ENCODE data around the gene CCDC59.
"Not testable (repeated sequence)": the region's sequence is repeated elsewhere in the genome, so short reads cannot be mapped to it uniquely, and the experiment has no call there.

Gene CCDC59

DNA sequence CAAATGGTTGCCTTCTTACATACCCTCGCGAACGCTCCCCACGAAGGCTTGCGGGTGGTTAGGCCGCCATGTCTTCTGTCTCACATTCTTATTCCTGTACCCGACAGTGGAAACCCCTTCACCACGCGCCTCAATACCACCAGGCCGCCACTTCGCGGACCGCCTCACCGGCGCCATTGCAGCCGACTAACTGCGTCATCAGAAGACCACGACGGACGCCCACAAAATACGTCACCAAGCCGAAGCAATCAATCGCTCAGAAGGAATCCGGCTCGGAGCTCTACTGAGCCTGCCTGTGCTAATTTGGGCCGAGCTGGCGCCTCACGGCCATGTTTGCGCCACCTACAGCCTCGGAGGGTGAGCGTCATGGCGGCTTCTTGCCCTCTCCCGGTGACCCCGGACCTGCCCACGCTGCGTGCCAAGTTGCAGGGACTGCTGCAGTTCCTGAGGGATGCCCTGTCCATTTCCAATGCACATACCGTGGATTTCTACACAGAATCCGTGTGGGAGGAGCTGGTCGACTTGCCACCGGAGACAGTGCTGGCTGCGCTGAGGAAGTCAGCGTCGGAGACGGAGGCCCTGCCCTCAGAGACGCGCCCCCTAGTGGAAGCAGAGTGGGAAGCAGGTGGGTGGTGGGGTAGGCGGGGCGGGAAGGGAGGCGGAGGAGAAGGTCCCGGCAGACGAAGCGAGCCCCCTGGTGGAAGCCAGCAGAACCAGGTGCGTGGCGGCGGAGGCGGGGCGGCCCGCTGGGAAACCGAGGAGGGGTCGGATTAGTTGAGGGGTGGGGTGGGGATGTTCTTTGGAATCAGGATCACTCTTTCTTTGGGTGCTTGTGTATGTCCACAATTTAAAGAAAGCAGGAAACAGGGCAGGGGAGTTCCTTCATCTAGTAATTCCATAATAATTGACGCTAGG is at the start of gene CCDC59, which contains the start of gene METTL25:
TSS of gene CCDC59 (minus strand) at position 188 of the 915 bp plus-strand sequence. CDS start at position 177, 11 bp downstream.
TSS of gene METTL25 (plus strand) at position 330 of the 915 bp plus-strand sequence. CDS start at position 367, 37 bp downstream.
- DNase-seq (ENCODE audit: low read depth in 2 of 2): peak; percentile 97 to 98

GRCh38 chr12:82407481-82407880 is 49.3 kb upstream of the CCDC59 start:
- DNase-seq (ENCODE audit: low read depth in 2 of 2): no peak

DNA sequence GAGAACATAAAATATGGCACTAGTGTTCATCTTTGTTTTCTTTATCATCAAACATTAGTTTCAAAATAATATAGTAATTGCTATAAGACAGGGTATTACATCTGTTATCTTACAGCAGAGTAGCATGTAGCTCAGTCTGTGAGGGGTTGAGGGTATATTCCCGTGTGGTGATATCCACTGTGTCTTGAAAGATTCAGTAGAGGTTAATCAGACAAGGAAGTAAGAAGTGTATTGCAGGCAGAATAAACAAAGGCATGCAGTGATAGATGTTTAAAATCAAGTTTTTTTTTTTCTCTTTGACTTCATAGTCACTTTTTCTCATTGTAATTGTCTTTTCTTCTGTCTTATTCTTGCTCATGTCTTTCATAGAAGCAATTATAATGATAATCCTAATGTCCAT is 48.5 kb upstream of the CCDC59 start:
- no peak for DNase-seq (ENCODE audit: low read depth in 2 of 2)

- no peak for DNase-seq (ENCODE audit: low read depth in 2 of 2)
These were observed 42.6 kb upstream of the CCDC59 start for GRCh38 chr12:82400819-82401218.

DNA sequence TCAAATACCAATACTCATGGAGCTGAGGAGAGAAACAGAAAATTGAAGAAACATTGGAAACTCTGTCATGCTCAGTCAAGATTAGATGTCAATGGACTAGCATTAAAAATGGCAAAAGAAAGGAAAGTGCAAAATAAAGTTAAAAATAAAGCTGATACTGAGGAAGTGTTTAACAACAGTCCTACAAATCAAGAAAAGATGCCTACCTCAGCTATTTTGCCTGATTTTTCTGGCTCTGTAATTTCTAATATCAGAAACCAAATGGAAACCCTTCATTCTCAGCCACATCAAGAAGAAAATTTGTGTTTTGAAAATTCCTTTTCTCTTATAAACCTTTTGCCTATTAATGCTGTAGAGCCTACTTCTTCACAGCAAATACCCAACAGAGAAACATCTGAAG is 40.7 kb upstream of the CCDC59 start:
- DNase-seq (ENCODE audit: low read depth in 2 of 2): no peak

DNA sequence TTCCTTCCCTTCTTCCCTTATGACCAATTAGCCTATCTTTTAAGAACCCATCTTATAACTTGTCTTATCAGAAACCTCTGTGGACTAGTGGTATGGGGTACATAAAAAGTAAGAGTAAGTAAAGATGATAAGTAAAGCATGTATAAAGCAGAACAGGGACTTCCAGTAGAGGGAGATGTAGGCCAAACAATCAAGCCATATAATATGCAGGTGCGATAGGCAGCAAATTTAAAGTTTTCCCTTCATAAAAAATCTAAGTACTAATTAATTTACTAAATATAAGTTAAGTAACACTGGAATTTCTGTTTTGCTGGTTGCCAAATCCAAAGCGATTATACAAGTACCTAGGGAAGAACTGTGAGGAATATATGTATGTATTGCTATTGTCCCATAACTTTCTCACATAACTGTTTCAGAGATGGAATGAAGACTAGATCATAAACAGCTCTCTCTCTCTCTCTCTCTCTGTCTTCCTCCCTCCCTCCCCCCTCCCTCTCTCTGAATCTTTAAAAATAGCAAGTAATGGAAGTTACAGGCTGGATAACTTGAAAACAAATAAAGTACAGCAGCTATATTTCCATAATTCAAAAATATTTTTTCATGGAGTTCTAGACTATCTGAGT is 25.9 kb upstream of the CCDC59 start:
- DNase-seq (ENCODE audit: low read depth in 2 of 2): no peak

- no peak for DNase-seq (ENCODE audit: low read depth in 2 of 2)
These were observed 20.8 kb upstream of the CCDC59 start for GRCh38 chr12:82378997-82379396.

DNA sequence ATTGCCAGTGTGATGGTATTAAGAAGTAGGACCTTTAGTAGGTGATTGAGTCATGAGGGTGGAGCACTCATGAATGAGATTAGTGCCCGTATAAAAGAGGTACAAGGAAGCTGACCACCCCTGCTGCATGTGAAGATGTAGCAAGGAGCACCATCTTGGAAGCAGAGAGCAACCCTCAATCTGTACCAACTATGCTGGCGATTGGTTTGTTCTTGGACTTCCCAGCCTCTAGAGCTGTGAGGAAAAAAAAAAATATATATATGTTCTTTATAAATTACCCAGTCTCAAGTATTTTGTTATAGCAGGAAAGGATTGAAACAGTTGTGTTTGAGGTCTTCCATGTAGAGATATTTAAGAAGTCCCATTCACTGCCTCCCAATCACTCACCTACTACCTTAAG is 17.0 kb upstream of the CCDC59 start:
- DNase-seq (ENCODE audit: low read depth in 2 of 2): no peak

GRCh38 chr12:82366197-82366596 is 8.0 kb upstream of the CCDC59 start:
- no peak for DNase-seq (ENCODE audit: low read depth in 2 of 2)

- no peak for DNase-seq (ENCODE audit: low read depth in 2 of 2)
These were observed 5.8 kb upstream of the CCDC59 start for GRCh38 chr12:82363990-82364389.

- no peak for DNase-seq (ENCODE audit: low read depth in 2 of 2)
These were observed 3.3 kb upstream of the CCDC59 start for GRCh38 chr12:82361461-82361915.

GRCh38 chr12:82360834-82361233 is 2.6 kb upstream of the CCDC59 start:
- not testable (repeated sequence) for DNase-seq (ENCODE audit: low read depth in 2 of 2)

GRCh38 chr12:82359115-82359478 is 910 bp upstream of the CCDC59 start:
- DNase-seq (ENCODE audit: low read depth in 2 of 2): no peak

GRCh38 chr12:82357845-82358199 is 365 bp downstream of the CCDC59 start:
- no peak for DNase-seq (ENCODE audit: low read depth in 2 of 2)

GRCh38 chr12:82357340-82357739 is 847 bp downstream of the CCDC59 start:
- no peak for DNase-seq (ENCODE audit: low read depth in 2 of 2)

- no peak for DNase-seq (ENCODE audit: low read depth in 2 of 2)
These were observed 6.8 kb downstream of the CCDC59 start for GRCh38 chr12:82351390-82351789.

- no peak for DNase-seq (ENCODE audit: low read depth in 2 of 2)
These were observed 8.0 kb downstream of the CCDC59 start for GRCh38 chr12:82350161-82350560.

DNA sequence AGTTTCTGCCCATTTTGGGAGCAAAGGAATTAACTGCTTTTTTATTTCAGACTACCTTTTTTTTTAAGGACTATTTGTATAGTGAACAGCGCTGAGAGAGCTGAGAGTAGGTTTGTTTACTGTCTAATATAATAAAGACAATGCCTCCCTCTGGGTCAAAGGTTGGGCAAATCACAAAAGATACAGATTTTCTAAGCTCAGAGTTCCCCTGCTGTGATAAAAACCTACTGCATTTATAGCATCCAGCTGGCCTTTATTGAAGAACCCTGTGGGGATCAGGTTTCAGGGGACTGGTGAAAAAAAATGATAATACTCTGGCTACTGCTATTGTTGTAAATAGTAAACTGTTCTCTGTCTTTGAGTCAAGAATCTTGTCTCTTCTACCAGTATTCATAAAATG is 28.7 kb downstream of the CCDC59 start:
- no peak for DNase-seq (ENCODE audit: low read depth in 2 of 2)

- no peak for DNase-seq (ENCODE audit: low read depth in 2 of 2)
These were observed 30.3 kb downstream of the CCDC59 start for GRCh38 chr12:82327861-82328260.

GRCh38 chr12:82326905-82327503 is 31.2 kb downstream of the CCDC59 start:
- DNase-seq (ENCODE audit: low read depth in 2 of 2): no peak

DNA sequence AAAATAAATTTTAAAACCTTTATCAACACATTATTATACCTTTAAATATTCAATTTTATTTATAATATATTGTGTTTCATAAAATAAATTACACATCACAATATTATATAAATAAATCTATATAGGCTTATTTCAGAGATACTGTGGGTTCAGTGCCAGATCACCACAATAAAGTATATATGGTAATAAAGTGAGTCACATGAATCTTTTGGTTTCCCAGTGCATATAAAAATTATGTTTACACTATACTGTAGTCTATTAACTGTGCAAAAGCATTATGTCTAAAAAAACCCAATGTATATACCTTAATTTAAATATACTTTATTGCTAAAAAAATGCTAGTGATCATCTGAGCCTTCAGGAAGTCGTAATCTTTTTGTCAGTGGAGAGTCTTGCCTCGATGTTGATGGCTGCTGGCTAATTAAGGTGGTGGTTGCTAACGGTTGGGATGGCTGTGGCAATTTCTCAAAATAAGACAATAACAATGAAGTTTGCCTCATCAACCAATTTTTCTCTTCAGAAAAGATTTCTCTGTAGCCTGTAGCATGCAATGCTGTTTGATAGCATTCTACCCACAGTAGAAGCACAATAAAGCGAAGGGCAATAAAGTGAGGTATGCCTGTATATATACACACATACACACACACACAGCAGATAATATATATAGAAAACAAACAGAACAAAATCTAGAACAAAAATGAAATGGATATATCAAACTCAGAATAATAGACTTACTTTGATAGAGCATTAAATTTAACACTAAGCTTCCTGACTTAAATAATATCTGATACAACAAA is 32.4 kb downstream of the CCDC59 start:
- DNase-seq (ENCODE audit: low read depth in 2 of 2): no peak

DNA sequence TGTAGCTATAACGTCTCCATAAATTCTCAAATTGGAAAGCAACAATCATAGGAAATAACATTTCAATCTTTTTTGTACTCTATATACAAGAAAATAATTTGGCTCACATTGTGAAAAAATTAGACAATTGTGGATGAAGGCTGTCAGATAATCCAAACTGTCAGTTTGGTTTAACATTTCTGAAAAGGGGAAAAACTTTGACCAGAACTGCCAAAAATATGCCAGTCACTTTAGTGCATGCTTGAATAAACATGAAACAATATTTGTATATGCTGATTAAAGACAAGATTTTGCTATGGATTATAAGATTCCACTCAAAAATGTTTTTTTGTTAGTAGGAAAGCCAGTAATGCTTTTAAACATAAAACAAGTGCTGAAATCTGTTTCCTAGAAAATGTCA is 38.9 kb downstream of the CCDC59 start:
- DNase-seq (ENCODE audit: low read depth in 2 of 2): no peak

All from stimulated activated CD8-positive, alpha-beta memory T cell treated with anti-CD3 and anti-CD28 coated beads, Interleukin-2, amount 100 ng/mL, for 1 hour (primary cell).